Calu3 (cell line): ENCODE data around the gene PANK3. TPM values are rescaled to one million over a fixed set of nuclear protein-coding genes. Genes with fewer than 3 reads are reported as not detected.

Experiments
- BruUV-seq: library from RNA; stranded (reverse); fragments of 400-500 nt; replicated peaks from 2 replicates; lab custom pipeline; 2021; lab: Mats Ljungman, UMichigan
- CTCF ChIA-PET: fragments of 300-600 bp; sonication (Branson Sonifier 250); formaldehyde crosslinking; loops from one replicate; lab custom pipeline; 2022; ENCODE audit warnings: antibody characterized with exemption; lab: Charles Lee
- DNase-seq: peaks from one replicate; pipeline ENCODE4 v3.0.0; 2022
- H3K27ac Mint-ChIP-seq: one replicate; pipeline ENCODE4 v1.8.0; 2022; ENCODE audit warnings: mixed read lengths; ENCODE audit not compliant: unreplicated experiment
- H3K27me3 Mint-ChIP-seq: one replicate; pipeline ENCODE4 v1.8.0; 2022; ENCODE audit warnings: mixed read lengths; ENCODE audit not compliant: unreplicated experiment
- H3K36me3 Mint-ChIP-seq: one replicate; pipeline ENCODE4 v1.8.0; 2022; ENCODE audit warnings: mild to moderate bottlenecking, moderate library complexity, mixed read lengths; ENCODE audit not compliant: insufficient read depth, unreplicated experiment
- H3K4me1 Mint-ChIP-seq: one replicate; pipeline ENCODE4 v1.8.0; 2022; ENCODE audit warnings: mild to moderate bottlenecking, low read depth, mixed read lengths; ENCODE audit not compliant: unreplicated experiment
- H3K4me3 Mint-ChIP-seq: one replicate; pipeline ENCODE4 v1.8.0; 2022; ENCODE audit warnings: mild to moderate bottlenecking, low read depth, moderate library complexity, mixed read lengths; ENCODE audit not compliant: unreplicated experiment
- H3K9me3 Mint-ChIP-seq: one replicate; pipeline ENCODE4 v1.8.0; 2022; ENCODE audit warnings: low read depth, mixed read lengths; ENCODE audit not compliant: unreplicated experiment
- CTCF ChIP-seq: fragments of 200-600 bp; IDR thresholded peaks from one replicate; pipeline ENCODE4 v1.8.0; 2022; ENCODE audit warnings: antibody characterized with exemption; ENCODE audit not compliant: unreplicated experiment
- intact Hi-C: fragments of 100-400 bp; cut with micrococcal nuclease; formaldehyde crosslinking; loops from one replicate; pipeline ENCODE4 v1.10.0; 2022; ENCODE audit not compliant: unreplicated experiment
- total RNA-seq: library from RNA; stranded (reverse); gene quantifications from 2 replicates; pipeline ENCODE4 v1.2.3, GENCODE V29; 2022

Gene PANK3
- total RNA-seq, 1 experiment from 2014 or later = 116 TPM

- intact Hi-C loops = no loop called here
- H3K9me3 Mint-ChIP-seq = no peaks in the 10 kb centered on the region
- no peak for TF ChIP-seq CTCF
- H3K4me1 Mint-ChIP-seq = peaks cover 6% of the 10 kb centered on the region
- CTCF ChIA-PET = interaction anchor here (0.6 kb wide), 1 partner anchor 1516 kb away, joined by 3 read pairs; no protein-coding TSS in a partner anchor
- BruUV-seq = no TSS peak
- peaks cover 45% of the 10 kb centered on the region for H3K36me3 Mint-ChIP-seq
- H3K27me3 Mint-ChIP-seq = no peaks in the 10 kb centered on the region
- DNase-seq = no peak
- no peak overlapping the region for H3K4me3 Mint-ChIP-seq
- H3K27ac Mint-ChIP-seq = no peak overlapping the region
Measured at GRCh38 chr5:168557389-168557788, 21.8 kb downstream of the PANK3 start.

- H3K27me3 Mint-ChIP-seq = no peaks in the 10 kb centered on the region
Measured at GRCh38 chr5:168553377-168554130, 25.6 kb downstream of the PANK3 start.

GRCh38 chr5:168552146-168552545, 27.0 kb downstream of the PANK3 start:
- H3K4me3 Mint-ChIP-seq = no peak overlapping the region
- peaks cover 22% of the 10 kb centered on the region for H3K36me3 Mint-ChIP-seq
- CTCF ChIA-PET = no interaction called here
- no peak overlapping the region for H3K27ac Mint-ChIP-seq
- TF ChIP-seq CTCF = no peak
- no peaks in the 10 kb centered on the region for H3K4me1 Mint-ChIP-seq
- intact Hi-C loops = no loop called here
- BruUV-seq = no TSS peak
- no peak for DNase-seq
- no peaks in the 10 kb centered on the region for H3K9me3 Mint-ChIP-seq
- no peaks in the 10 kb centered on the region for H3K27me3 Mint-ChIP-seq

More at GRCh38 chr5:168553377-168554130, 25.6 kb downstream of the PANK3 start:
- CTCF ChIA-PET = no interaction called here
- no peak for DNase-seq
- no peak overlapping the region for H3K27ac Mint-ChIP-seq
- no peaks in the 10 kb centered on the region for H3K4me1 Mint-ChIP-seq
- no peaks in the 10 kb centered on the region for H3K9me3 Mint-ChIP-seq
- intact Hi-C loops = no loop called here
- no peak overlapping the region for H3K4me3 Mint-ChIP-seq
- H3K36me3 Mint-ChIP-seq = peaks cover 34% of the 10 kb centered on the region
- BruUV-seq = no TSS peak
- no peak for TF ChIP-seq CTCF

- no peaks in the 10 kb centered on the region for H3K27me3 Mint-ChIP-seq
- no peak for TF ChIP-seq CTCF
- intact Hi-C loops = no loop called here
- H3K27ac Mint-ChIP-seq = no peak overlapping the region
- no peaks in the 10 kb centered on the region for H3K9me3 Mint-ChIP-seq
- no peak for DNase-seq
- no peak overlapping the region for H3K4me3 Mint-ChIP-seq
- CTCF ChIA-PET = no interaction called here
- no TSS peak for BruUV-seq
- no peaks in the 10 kb centered on the region for H3K4me1 Mint-ChIP-seq
- peaks cover 10% of the 10 kb centered on the region for H3K36me3 Mint-ChIP-seq
Measured at GRCh38 chr5:168550656-168551055, 28.5 kb downstream of the PANK3 start.
